ENCODE results near the gene ERCC2. TPM values are rescaled to one million over a fixed set of nuclear protein-coding genes. Genes with fewer than 3 reads are reported as not detected.

The ERCC2 gene
- total RNA-seq, 1 experiment from 2014 or later, result 102 TPM

GRCh38 chr19:45385392-45386221 lies 15.2 kb upstream of the ERCC2 start (continued):
- TF ChIP-seq ZMAT4 (CRISPR knock-in tag; IDR thresholded peaks at IDR 0.05) (no peak), SMAD3 (CRISPR knock-in tag; IDR thresholded peaks at IDR 0.05; ENCODE audit: borderline replicate concordance) (peak; percentile 98), NFE2L1 (CRISPR knock-in tag; IDR thresholded peaks at IDR 0.05) (peak; percentile 95; the same call in 1 of the 2 replicates), JAZF1 (CRISPR knock-in tag; IDR thresholded peaks at IDR 0.05) (no peak), CTCF (IDR thresholded peaks at IDR 0.05) (no peak), E2F4 (CRISPR knock-in tag; IDR thresholded peaks at IDR 0.05; ENCODE audit: borderline replicate concordance, low read depth) (peak; percentile 96), NR3C1 (CRISPR knock-in tag; conservative IDR thresholded peaks at IDR 0.05; ENCODE audit: low read depth) (peak; percentile 75; the same call in 1 of the 2 replicates), HMGXB4 (CRISPR knock-in tag; IDR thresholded peaks at IDR 0.05) (peak; percentile 93), IRF1 (CRISPR knock-in tag; IDR thresholded peaks at IDR 0.05) (peak; percentile 98), ZNF219 (CRISPR knock-in tag; IDR thresholded peaks at IDR 0.05; ENCODE audit: borderline replicate concordance) (peak; percentile 81; the same call in 1 of the 2 replicates), ZBTB21 (CRISPR knock-in tag; IDR thresholded peaks at IDR 0.05; ENCODE audit: borderline replicate concordance) (peak; percentile 95), TEAD1 (CRISPR knock-in tag; IDR thresholded peaks at IDR 0.05) (peak; percentile 99), KAT7 (CRISPR knock-in tag; IDR thresholded peaks at IDR 0.05; ENCODE audit: borderline replicate concordance) (peak; percentile 93; the same call in 1 of the 2 replicates), FOXP4 (CRISPR knock-in tag; IDR thresholded peaks at IDR 0.05) (peak; percentile 99), ZNF317 (CRISPR knock-in tag; IDR thresholded peaks at IDR 0.05; ENCODE audit: borderline replicate concordance, low read depth) (peak; percentile 60), JUN (CRISPR knock-in tag; IDR thresholded peaks at IDR 0.05) (peak; percentile 96)

- Mint-ChIP-seq H3K4me3 (no peak overlapping the region), H3K36me3 (no peaks in the 10 kb centered on the region), H3K9me3 (no peaks in the 10 kb centered on the region), H3K27me3 (ENCODE audit: low read depth) (peaks cover 36% of the 10 kb centered on the region), H3K4me1 (no peaks in the 10 kb centered on the region), H3K27ac (no peak overlapping the region)
- ATAC-seq (no peak), DNase-seq (ENCODE audit: low spot score) (no peak)
- ChIA-PET CTCF (interaction anchor here (0.5 to 3.1 kb wide), 7 partner anchors 14 to 120 kb away, joined by 3 to 13 read pairs (median 4); no protein-coding TSS in a partner anchor), POLR2A (interaction anchor here (0.6 kb wide), 1 partner anchor 39 kb away, joined by 3 read pairs; no protein-coding TSS in a partner anchor)
- TF ChIP-seq MAX (CRISPR knock-in tag; IDR thresholded peaks at IDR 0.05) (no peak), SMAD3 (CRISPR knock-in tag; IDR thresholded peaks at IDR 0.05; ENCODE audit: borderline replicate concordance) (no peak), FOXK1 (CRISPR knock-in tag; IDR thresholded peaks at IDR 0.05) (no peak), ZNF396 (CRISPR knock-in tag; IDR thresholded peaks at IDR 0.05; ENCODE audit: borderline replicate concordance) (no peak), ZNF532 (CRISPR knock-in tag; IDR thresholded peaks at IDR 0.05; ENCODE audit: borderline replicate concordance) (no peak), USF2 (CRISPR knock-in tag; IDR thresholded peaks at IDR 0.05) (no peak)
Measured at GRCh38 chr19:45382426-45382825, 12.1 kb upstream of the ERCC2 start.
